ENCODE results near the gene SLC35C1.

- TF ChIP-seq POLR2A (IDR thresholded peaks at IDR 0.05): no peak
- no peak for TF ChIP-seq CTCF (IDR thresholded peaks at IDR 0.05)
Measured at GRCh38 chr11:45855308-45855707, 50.4 kb downstream of the SLC35C1 start.
